Measurements from ENCODE around the gene PPM1L. TPM values are rescaled to one million over a fixed set of nuclear protein-coding genes. Genes with fewer than 3 reads are reported as not detected.

PPM1L gene
- polyA plus RNA-seq, 1 donor (not counting 4 experiments of a cell fraction or from before 2014, with no cell fraction given) = 0.58 TPM

GRCh38 chr3:160928183-160928726 lies 172.2 kb downstream of the PPM1L start:
- dilution Hi-C loops (cut with MboI; ENCODE audit: extremely low pct_ligation_motif_present, low sequenced_read_pairs) = loop anchor here (25.0 kb wide), 1 partner anchor 216 kb away; no protein-coding TSS in a partner anchor
- Histone ChIP-seq H4K20me1 (ENCODE audit: control insufficient read depth, extremely low read depth, insufficient read depth, low read length) (no peaks in the 10 kb centered on the region), H3K4me2 (ENCODE audit: control insufficient read depth, extremely low read depth, insufficient read depth, low read depth, low read length) (no peak overlapping the region), H2AFZ (ENCODE audit: control insufficient read depth, low read length) (no peak overlapping the region), H3K9ac (ENCODE audit: control insufficient read depth, extremely low read depth, insufficient read depth, low read length) (no peak overlapping the region), H3K79me2 (ENCODE audit: control insufficient read depth, insufficient read depth, low read length) (no peaks in the 10 kb centered on the region), H3K27ac (ENCODE audit: control insufficient read depth, insufficient read depth, low read length) (no peak overlapping the region), H3K4me3 (ENCODE audit: control insufficient read depth in 2 of 3, extremely low read depth in 1 of 3, insufficient read depth in 2 of 3, low read depth in 1 of 3, low read length in 3 of 3) (no peak overlapping the region), H3K36me3 (ENCODE audit: control insufficient read depth in 2 of 2, extremely low read depth in 1 of 2, insufficient read depth in 2 of 2, low read length in 2 of 2) (no peaks in the 10 kb centered on the region), H3K4me1 (ENCODE audit: control insufficient read depth, extremely low read depth, insufficient read depth, low read length) (no peaks in the 10 kb centered on the region), H3K9me3 (ENCODE audit: control insufficient read depth, low read depth, low read length) (no peaks in the 10 kb centered on the region), H3K9me1 (ENCODE audit: control insufficient read depth, extremely low read depth, insufficient read depth, low read length) (no peaks in the 10 kb centered on the region), H3K27me3 (ENCODE audit: control insufficient read depth, extremely low read depth, insufficient read depth, low read length) (no peaks in the 10 kb centered on the region)
- FAIRE-seq (no peak), DNase-seq (ENCODE audit: low read depth, low spot score) (no peak)
- TF ChIP-seq CTCF (optimal IDR thresholded peaks at IDR 0.05 in 1 of 3, IDR thresholded peaks at IDR 0.05 in 1 of 3, conservative IDR thresholded peaks at IDR 0.05 in 1 of 3; ENCODE audit: extremely low read depth in 1 of 3, insufficient read depth in 2 of 3, low read length in 3 of 3) (peak in 2 of 3 experiments; percentile 25 to 33), EZH2 (IDR thresholded peaks at IDR 0.05; ENCODE audit: low read length) (no peak)

GRCh38 chr3:160929595-160929994 lies 173.6 kb downstream of the PPM1L start:
- dilution Hi-C loops (cut with MboI; ENCODE audit: extremely low pct_ligation_motif_present, low sequenced_read_pairs) = loop anchor here (25.0 kb wide), 1 partner anchor 217 kb away; no protein-coding TSS in a partner anchor
- no peaks in the 10 kb centered on the region for H3K9me3 ChIP-seq (ENCODE audit: control insufficient read depth, low read depth, low read length)
- H3K27ac ChIP-seq (ENCODE audit: control insufficient read depth, insufficient read depth, low read length) = no peak overlapping the region
- no peak overlapping the region for H3K4me3 ChIP-seq (ENCODE audit: control insufficient read depth in 2 of 3, extremely low read depth in 1 of 3, insufficient read depth in 2 of 3, low read depth in 1 of 3, low read length in 3 of 3)
- no peaks in the 10 kb centered on the region for H3K36me3 ChIP-seq (ENCODE audit: control insufficient read depth in 2 of 2, extremely low read depth in 1 of 2, insufficient read depth in 2 of 2, low read length in 2 of 2)
- H3K4me1 ChIP-seq (ENCODE audit: control insufficient read depth, extremely low read depth, insufficient read depth, low read length) = no peaks in the 10 kb centered on the region
- H4K20me1 ChIP-seq (ENCODE audit: control insufficient read depth, extremely low read depth, insufficient read depth, low read length) = no peaks in the 10 kb centered on the region
- no peaks in the 10 kb centered on the region for H3K9me1 ChIP-seq (ENCODE audit: control insufficient read depth, extremely low read depth, insufficient read depth, low read length)
- FAIRE-seq (no peak), DNase-seq (ENCODE audit: low read depth, low spot score) (no peak)
- no peak overlapping the region for H3K9ac ChIP-seq (ENCODE audit: control insufficient read depth, extremely low read depth, insufficient read depth, low read length)
- TF ChIP-seq CTCF (optimal IDR thresholded peaks at IDR 0.05 in 1 of 3, IDR thresholded peaks at IDR 0.05 in 1 of 3, conservative IDR thresholded peaks at IDR 0.05 in 1 of 3; ENCODE audit: extremely low read depth in 1 of 3, insufficient read depth in 2 of 3, low read length in 3 of 3) = peak in 1 of 3 experiments; percentile 16
- no peak for TF ChIP-seq EZH2 (IDR thresholded peaks at IDR 0.05; ENCODE audit: low read length)
- H3K27me3 ChIP-seq (ENCODE audit: control insufficient read depth, extremely low read depth, insufficient read depth, low read length) = no peaks in the 10 kb centered on the region
- no peak overlapping the region for H2AFZ ChIP-seq (ENCODE audit: control insufficient read depth, low read length)
- H3K79me2 ChIP-seq (ENCODE audit: control insufficient read depth, insufficient read depth, low read length) = no peaks in the 10 kb centered on the region
- H3K4me2 ChIP-seq (ENCODE audit: control insufficient read depth, extremely low read depth, insufficient read depth, low read depth, low read length) = no peak overlapping the region

Data from keratinocyte (primary cell).